NOMO-1 treated with DMSO at 0.1 percent for 48 hours (cell line): ENCODE data around the gene DBX2.
"Not testable (repeated sequence)": the region's sequence is repeated elsewhere in the genome, so short reads cannot be mapped to it uniquely, and the experiment has no call there.

ENCODE experiments used
- DNase-seq: peaks from one replicate; lab custom pipeline; 2025; ENCODE audit not compliant: unreplicated experiment; lab: John Stamatoyannopoulos, UW

DBX2 gene

GRCh38 chr12:45012749-45013148 lies 38.1 kb downstream of the DBX2 start:
- no peak for DNase-seq

- DNase-seq = no peak
These were observed 40.8 kb downstream of the DBX2 start for GRCh38 chr12:45010059-45010458.

GRCh38 chr12:45008211-45008610 lies 42.7 kb downstream of the DBX2 start:
- no peak for DNase-seq

GRCh38 chr12:44999355-44999754 lies 51.5 kb downstream of the DBX2 start:
- no peak for DNase-seq

GRCh38 chr12:44993161-44993560 lies 57.7 kb downstream of the DBX2 start:
- DNase-seq = no peak

GRCh38 chr12:44984863-44985262 lies 66.0 kb downstream of the DBX2 start:
- DNase-seq = not testable (repeated sequence)

GRCh38 chr12:44979918-44980317 lies 71.0 kb downstream of the DBX2 start:
- no peak for DNase-seq

- DNase-seq = no peak
These were observed 74.7 kb downstream of the DBX2 start for GRCh38 chr12:44976246-44976645.

GRCh38 chr12:44972746-44973421 lies 78.0 kb downstream of the DBX2 start:
- DNase-seq = no peak

GRCh38 chr12:44968965-44969364 lies 81.9 kb downstream of the DBX2 start:
- DNase-seq = no peak
